ACC112 (cell line): ENCODE data around the gene FITM1.

ENCODE experiments used
- H2AFZ ChIP-seq: fragments of 200-600 bp; sonication (generic); one replicate; pipeline ENCODE4 v1.6.0; 2017; ENCODE audit warnings: antibody characterized with exemption, low read length; ENCODE audit not compliant: unreplicated experiment
- H3K27ac ChIP-seq: fragments of 200-600 bp; sonication (generic); 2 replicates; pipeline ENCODE4 v1.5.1; 2014; ENCODE audit warnings: low read depth, mild to moderate bottlenecking, antibody characterized with exemption, low read length, moderate library complexity
- H3K27me3 ChIP-seq: fragments of 200-600 bp; sonication (generic); 2 replicates; pipeline ENCODE4 v1.6.1; 2014; ENCODE audit warnings: mild to moderate bottlenecking, antibody characterized with exemption, low read length, moderate library complexity, mixed read lengths; ENCODE audit not compliant: insufficient read depth
- H3K36me3 ChIP-seq: fragments of 200-600 bp; sonication (generic); 2 replicates; pipeline ENCODE4 v1.6.1; 2016; ENCODE audit warnings: mild to moderate bottlenecking, antibody characterized with exemption, low read length, moderate library complexity, mixed read lengths; ENCODE audit not compliant: insufficient read depth
- H3K4me1 ChIP-seq: fragments of 200-600 bp; sonication (generic); one replicate; pipeline ENCODE4 v1.6.1; 2016; ENCODE audit warnings: low read length, mixed read lengths; ENCODE audit not compliant: insufficient read depth, unreplicated experiment, control insufficient read depth
- H3K4me3 ChIP-seq: fragments of 200-600 bp; sonication (generic); 2 replicates; pipeline ENCODE4 v1.5.1; 2014; ENCODE audit warnings: mild to moderate bottlenecking, low read depth, low read length
- H3K79me2 ChIP-seq: fragments of 200-600 bp; sonication (generic); one replicate; pipeline ENCODE4 v1.6.0; 2016; ENCODE audit warnings: low read length; ENCODE audit not compliant: control insufficient read depth, unreplicated experiment, insufficient read depth

Gene FITM1, protein sequence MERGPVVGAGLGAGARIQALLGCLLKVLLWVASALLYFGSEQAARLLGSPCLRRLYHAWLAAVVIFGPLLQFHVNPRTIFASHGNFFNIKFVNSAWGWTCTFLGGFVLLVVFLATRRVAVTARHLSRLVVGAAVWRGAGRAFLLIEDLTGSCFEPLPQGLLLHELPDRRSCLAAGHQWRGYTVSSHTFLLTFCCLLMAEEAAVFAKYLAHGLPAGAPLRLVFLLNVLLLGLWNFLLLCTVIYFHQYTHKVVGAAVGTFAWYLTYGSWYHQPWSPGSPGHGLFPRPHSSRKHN

DNA sequence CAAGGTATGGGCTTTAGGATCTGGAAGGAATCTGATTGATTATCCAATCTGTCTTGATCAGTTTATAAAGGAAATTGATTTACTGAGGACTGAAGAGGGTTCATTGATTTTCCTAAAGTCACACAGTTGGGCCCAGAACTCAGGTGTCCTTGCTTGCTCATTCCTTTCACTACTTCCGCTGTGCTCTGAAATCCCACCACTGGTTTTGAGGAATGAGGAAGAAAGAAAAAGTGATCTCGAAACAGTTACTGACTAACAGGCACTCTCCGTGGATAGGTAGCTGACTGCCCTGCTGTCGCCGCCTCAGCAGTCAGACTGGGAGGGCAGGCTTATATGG, at the start of gene FITM1:
Gene FITM1, plus strand, starts transcription at position 280 of the 337 bp plus-strand sequence. CDS start 905 bp downstream, outside the sequence.
- Histone ChIP-seq H3K27me3 (no peaks in the 10 kb centered on the region), H2AFZ (no peak within 1 kb of the TSS), H3K36me3 (no peaks in the 10 kb centered on the region), H3K79me2 (no peaks in the 10 kb centered on the region), H3K27ac (no peak within 1 kb of the TSS), H3K4me3 (no peak within 1 kb of the TSS), H3K4me1 (no peaks in the 10 kb centered on the region)

DNA sequence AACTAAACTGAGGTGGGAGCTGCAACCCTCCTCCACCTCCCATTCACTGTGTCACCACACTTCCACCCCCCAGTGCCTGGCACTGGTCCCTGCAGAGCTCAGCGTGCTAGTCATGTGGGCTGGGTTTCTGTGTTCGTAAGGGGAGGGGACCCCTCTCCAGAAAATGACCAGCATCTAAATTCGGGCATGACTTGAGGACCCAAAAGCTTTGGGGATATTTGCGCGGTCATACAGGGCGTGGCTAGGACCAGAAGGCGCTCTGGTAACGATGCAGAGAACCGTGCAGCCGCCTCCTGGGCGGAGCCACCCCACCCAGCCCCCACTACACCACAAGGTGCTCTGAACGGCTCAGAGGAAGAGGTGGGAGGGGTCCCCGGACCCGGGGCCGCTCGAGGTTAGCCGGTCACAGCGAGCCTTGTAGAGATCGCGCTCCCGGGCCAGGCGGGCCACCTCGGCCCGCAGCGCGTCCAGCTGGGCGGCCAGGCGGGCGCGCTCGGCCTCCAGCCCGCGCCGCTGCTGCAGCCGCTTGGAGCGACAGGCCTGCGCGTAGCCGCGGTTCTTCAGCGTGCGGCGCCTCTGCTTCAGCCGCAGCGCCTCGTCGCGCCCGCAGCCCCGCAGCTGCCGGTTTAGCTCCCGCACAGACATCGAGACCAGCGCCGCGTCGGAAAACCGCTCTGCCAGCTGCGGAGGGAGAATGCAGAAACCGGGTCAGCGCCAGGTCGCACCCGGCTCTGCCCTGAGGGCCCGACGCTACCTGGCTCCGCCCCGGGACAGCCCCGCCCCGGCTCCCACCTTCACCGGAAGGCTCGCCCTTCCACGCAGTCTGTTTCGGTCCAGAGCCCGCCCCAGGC, 49.3 kb upstream of the FITM1 start:
- no peaks in the 10 kb centered on the region for H3K36me3 ChIP-seq
- H3K79me2 ChIP-seq = no peaks in the 10 kb centered on the region
- peak overlapping the region; percentile 86 for H2AFZ ChIP-seq
- H3K27ac ChIP-seq = no peak overlapping the region
- peaks cover 49% of the 10 kb centered on the region for H3K27me3 ChIP-seq
- peaks cover 4% of the 10 kb centered on the region for H3K4me1 ChIP-seq
- H3K4me3 ChIP-seq = peak overlapping the region; percentile 83

DNA sequence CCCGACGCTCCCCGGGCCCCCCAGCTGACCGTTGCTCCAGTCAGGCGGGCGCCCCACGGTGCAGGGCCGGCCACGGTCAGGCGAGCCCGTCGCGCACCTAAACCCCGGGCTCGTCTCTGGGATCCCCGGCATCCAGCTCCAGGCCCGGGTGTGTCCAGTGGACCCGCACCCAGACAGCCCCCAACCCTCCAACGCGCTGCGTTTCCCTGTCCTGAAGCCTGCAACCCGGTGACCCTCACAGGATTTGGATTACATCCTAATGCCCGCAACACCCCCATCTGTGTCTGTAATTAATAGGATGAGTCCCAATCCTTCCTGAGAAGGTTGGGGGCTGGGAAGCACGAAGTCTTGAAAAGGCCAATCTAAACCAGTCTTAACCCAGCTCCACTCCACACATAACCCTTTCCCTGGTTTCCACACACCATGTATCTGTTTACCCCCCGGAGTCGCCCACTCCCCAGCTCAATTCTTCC, 48.7 kb upstream of the FITM1 start:
- H3K27ac ChIP-seq = no peak overlapping the region
- no peak overlapping the region for H2AFZ ChIP-seq
- H3K27me3 ChIP-seq = peaks cover 49% of the 10 kb centered on the region
- H3K36me3 ChIP-seq = no peaks in the 10 kb centered on the region
- H3K4me3 ChIP-seq = peak overlapping the region; percentile 83
- no peaks in the 10 kb centered on the region for H3K79me2 ChIP-seq
- H3K4me1 ChIP-seq = peaks cover 4% of the 10 kb centered on the region

DNA sequence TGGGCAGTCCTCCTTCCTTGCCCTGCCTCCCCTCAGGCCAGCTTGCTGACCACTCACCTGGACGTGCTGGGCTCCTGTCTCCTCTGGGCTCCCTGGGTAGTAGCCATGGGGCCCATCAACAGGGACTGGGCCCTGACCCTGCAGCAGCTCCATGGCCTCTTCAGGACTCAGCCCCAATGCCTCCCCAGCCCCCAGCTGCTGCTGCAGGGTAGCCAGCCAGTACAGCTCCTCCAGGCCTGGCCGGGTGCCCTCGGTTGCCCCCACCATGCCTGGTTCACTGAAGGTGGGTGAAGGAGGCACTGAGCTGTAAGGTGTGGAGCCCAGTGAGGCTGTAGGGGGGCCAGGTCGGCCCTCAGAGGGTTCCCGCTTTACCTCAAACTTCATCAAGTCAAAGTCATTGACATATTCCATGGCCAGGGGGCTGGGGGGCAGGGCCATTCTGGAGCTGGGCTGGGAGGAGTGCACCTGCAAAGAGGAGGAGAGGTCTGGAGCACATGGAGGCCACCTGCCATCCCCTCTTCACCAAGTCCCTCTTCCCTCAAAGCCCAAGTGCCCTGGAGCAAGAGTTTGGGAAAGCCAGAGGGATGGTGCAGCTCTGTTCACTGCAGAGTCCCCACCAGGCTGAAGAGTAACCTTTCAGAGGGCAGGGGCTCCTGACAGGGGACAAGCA, 47.9 kb upstream of the FITM1 start:
- H2AFZ ChIP-seq = no peak overlapping the region
- no peak overlapping the region for H3K4me3 ChIP-seq
- H3K36me3 ChIP-seq = no peaks in the 10 kb centered on the region
- peaks cover 49% of the 10 kb centered on the region for H3K27me3 ChIP-seq
- no peak overlapping the region for H3K27ac ChIP-seq
- H3K79me2 ChIP-seq = no peaks in the 10 kb centered on the region
- peaks cover 4% of the 10 kb centered on the region for H3K4me1 ChIP-seq

DNA sequence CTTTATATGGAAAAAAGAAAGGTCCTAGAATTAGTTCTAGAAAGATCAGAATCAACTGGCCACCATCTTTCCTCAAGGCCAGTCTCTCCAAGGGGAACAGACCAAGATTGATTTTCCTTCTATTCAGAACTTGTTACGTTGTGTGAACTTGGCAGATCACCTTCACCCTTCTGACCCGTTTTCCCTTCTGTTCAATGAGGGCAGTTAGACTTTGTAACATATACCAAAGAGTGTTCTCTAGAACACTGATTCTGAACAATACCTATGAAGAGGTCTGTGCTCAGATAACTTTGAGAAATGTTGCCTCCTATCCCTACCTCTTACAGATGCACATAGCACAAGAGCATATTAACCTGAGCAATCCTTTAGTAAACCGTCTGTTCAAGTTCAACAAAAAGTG, 47.0 kb upstream of the FITM1 start:
- no peak overlapping the region for H3K4me3 ChIP-seq

DNA sequence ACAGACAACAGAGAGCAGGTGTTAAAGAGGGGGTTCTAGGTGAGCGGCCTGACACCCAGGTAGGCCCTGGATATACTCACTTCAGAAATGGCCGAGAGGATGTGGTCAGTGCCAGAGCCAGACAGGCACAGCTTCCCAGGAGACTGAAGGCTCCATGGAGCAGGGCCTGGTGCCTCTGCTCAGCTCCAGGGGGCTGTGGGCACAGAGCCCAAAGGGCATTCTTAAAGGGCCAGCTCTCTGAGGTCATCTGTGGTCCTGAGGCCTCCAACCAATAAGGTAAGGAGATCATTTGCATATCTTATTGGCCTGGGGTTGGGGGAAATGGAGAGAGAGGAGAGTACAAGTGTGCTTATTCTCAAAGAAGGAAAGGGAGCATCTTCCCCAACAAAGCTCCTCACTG, 46.0 kb upstream of the FITM1 start:
- H3K4me3 ChIP-seq = no peak overlapping the region
- H3K4me1 ChIP-seq = peaks cover 4% of the 10 kb centered on the region
- no peaks in the 10 kb centered on the region for H3K36me3 ChIP-seq
- no peak overlapping the region for H3K27ac ChIP-seq
- peaks cover 45% of the 10 kb centered on the region for H3K27me3 ChIP-seq
- H3K79me2 ChIP-seq = no peaks in the 10 kb centered on the region
- H2AFZ ChIP-seq = no peak overlapping the region

More for the DNA sequence above, 47.0 kb upstream of the FITM1 start:
- peaks cover 49% of the 10 kb centered on the region for H3K27me3 ChIP-seq
- H3K4me1 ChIP-seq = peaks cover 4% of the 10 kb centered on the region
- no peaks in the 10 kb centered on the region for H3K36me3 ChIP-seq
- H3K27ac ChIP-seq = no peak overlapping the region
- H3K79me2 ChIP-seq = no peaks in the 10 kb centered on the region
- H2AFZ ChIP-seq = no peak overlapping the region

DNA sequence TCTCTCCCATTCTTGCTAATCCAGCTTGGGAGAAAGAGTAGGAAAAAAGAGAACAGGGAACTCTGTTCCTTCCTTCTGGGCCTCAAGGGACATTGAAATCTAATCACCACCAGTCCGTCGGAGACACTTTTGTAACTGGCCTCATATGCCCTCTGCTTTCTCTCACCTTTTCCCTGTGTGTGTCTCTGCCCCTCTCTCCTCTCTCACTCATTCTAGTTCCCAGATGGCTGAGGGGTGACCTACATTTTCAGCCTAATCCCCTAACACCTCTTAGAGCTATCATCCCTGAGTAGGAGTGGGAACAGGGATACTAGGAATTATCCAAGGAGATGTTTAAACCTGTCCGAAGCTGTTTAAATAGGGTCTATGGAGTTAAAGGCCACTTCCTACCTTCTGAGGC, 45.2 kb upstream of the FITM1 start:
- no peaks in the 10 kb centered on the region for H3K79me2 ChIP-seq
- no peak overlapping the region for H3K4me3 ChIP-seq
- H3K27ac ChIP-seq = no peak overlapping the region
- H3K36me3 ChIP-seq = no peaks in the 10 kb centered on the region
- peaks cover 4% of the 10 kb centered on the region for H3K4me1 ChIP-seq
- H3K27me3 ChIP-seq = peaks cover 37% of the 10 kb centered on the region
- H2AFZ ChIP-seq = no peak overlapping the region

DNA sequence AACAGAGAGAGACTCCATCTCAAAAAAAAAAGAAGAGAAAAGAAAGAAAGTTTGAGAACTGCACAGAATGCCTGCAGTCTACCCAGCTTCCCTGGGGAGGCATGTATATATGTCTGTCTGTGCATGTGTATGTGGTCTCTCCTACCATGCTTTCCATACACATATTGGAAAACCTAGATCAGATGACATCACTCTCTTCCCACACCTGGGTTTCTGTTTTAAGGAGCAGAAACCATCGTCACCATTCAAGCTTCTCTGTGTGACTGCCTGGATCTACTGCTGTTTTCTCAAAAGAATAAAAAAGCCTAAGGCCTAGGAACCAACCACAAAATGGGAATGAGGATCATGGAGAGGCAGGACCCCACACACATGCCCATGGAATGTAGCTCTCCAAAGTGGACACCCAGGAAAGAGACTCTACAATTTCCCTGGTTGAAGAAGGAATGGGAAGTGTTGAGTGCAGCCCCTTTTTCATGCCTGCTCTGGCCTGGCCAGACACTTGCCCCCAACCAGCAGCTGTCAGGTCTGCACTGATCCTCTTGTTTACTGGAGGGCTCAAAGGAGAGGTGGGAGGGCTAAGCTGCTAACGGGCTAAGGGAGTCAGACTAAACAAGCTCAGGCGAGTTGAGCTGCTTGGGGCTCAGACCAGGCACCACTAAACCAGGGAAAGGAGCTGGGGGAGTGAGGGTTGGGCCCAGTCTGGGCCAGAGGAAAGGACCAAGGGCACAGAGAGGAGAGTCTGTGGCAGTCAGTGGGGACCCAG, 44.1 kb upstream of the FITM1 start:
- Histone ChIP-seq H3K36me3 (no peaks in the 10 kb centered on the region), H2AFZ (no peak overlapping the region), H3K27me3 (peaks cover 26% of the 10 kb centered on the region), H3K27ac (no peak overlapping the region), H3K4me1 (no peaks in the 10 kb centered on the region), H3K4me3 (no peak overlapping the region), H3K79me2 (no peaks in the 10 kb centered on the region)

DNA sequence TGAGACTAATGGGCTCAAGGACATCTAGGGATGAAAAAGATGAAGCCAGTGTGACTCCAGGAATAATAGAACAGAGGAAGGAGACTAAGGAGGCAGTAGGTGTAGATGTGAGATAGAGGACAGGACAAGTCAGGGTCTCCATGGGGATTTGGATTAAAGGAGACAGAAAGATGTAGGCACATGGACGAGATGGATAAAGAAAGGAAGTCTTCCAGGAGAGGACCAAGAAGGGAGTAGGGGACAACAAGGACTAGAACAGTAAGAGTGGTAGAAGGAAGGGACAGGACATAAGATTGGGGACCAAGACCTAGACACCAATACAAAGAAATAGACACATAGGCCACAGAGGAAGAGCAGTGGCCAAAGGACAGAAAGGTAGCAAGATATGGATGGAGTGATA, 43.5 kb upstream of the FITM1 start:
- H3K79me2 ChIP-seq = no peaks in the 10 kb centered on the region
- peaks cover 20% of the 10 kb centered on the region for H3K27me3 ChIP-seq
- H3K27ac ChIP-seq = no peak overlapping the region
- no peak overlapping the region for H3K4me3 ChIP-seq
- H3K36me3 ChIP-seq = no peaks in the 10 kb centered on the region
- H2AFZ ChIP-seq = no peak overlapping the region
- H3K4me1 ChIP-seq = no peaks in the 10 kb centered on the region

DNA sequence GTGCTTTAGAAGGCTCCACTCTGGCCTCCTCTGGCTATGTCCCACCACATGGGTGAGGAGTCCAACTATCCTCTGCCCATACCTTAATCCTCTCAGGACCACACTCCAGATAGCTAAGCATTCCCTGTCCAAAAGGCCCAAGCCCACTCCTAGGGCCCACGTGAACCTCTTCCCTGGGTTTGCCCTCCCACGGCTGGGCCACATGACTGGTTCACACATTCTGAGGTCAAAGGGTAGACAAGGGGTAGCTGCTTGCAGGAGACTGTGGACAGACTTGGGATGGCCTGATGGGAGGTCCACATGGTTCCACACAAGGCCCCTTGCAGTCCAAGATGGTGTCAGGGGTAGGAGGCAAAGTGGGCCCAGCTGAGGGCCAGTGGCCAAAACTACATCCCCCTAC, 42.4 kb upstream of the FITM1 start:
- no peaks in the 10 kb centered on the region for H3K4me1 ChIP-seq
- no peak overlapping the region for H2AFZ ChIP-seq
- peaks cover 9% of the 10 kb centered on the region for H3K27me3 ChIP-seq
- no peaks in the 10 kb centered on the region for H3K36me3 ChIP-seq
- no peak overlapping the region for H3K4me3 ChIP-seq
- no peak overlapping the region for H3K27ac ChIP-seq
- no peaks in the 10 kb centered on the region for H3K79me2 ChIP-seq
